ENCODE measurements around the gene DRC3.

- TF ChIP-seq CTCF (IDR thresholded peaks at IDR 0.05) (no peak), ZFX (IDR thresholded peaks at IDR 0.05; ENCODE audit: borderline replicate concordance) (no peak)
These were observed 41.5 kb upstream of the DRC3 start for GRCh38 chr17:17931159-17931558.
